HG03045 (cell line): ENCODE data around the gene OR2L8.

ENCODE experiments used
- ATAC-seq: cut with Tn5 transposase; IDR thresholded peaks from one replicate; pipeline ENCODE4 v1.9.1; 2021; ENCODE audit warnings: mild to moderate bottlenecking, moderate library complexity; ENCODE audit not compliant: unreplicated experiment

Gene OR2L8

GRCh38 chr1:247966532-247967204 lies 18.0 kb downstream of the OR2L8 start:
- peak; percentile 66 for ATAC-seq

GRCh38 chr1:247992986-247993385 lies 44.3 kb downstream of the OR2L8 start:
- no peak for ATAC-seq

- no peak for ATAC-seq
Measured at GRCh38 chr1:247998811-247999210, 50.2 kb downstream of the OR2L8 start.
